H1 (cell line): Measurements from ENCODE around the gene ATP6V0D1. TPM values are rescaled to one million over a fixed set of nuclear protein-coding genes. Genes with fewer than 3 reads are reported as not detected.

Experiments
- BCL11A ChIP-seq, 2 experiments: IDR thresholded peaks; one replicate each; pipeline ENCODE4 v1.6.1; 2011; ENCODE audit warnings: low read depth in 2 of 2, low read length in 2 of 2, mild to moderate bottlenecking in 2 of 2
- EP300 ChIP-seq, 2 experiments: IDR thresholded peaks; 1 replicate in 1 of 2; 2 replicates in 1 of 2; pipeline ENCODE4 v1.6.1; 2011 to 2012; ENCODE audit warnings: low read depth in 2 of 2, low read length in 2 of 2, mild to moderate bottlenecking in 2 of 2, borderline replicate concordance in 1 of 2, inconsistent platforms in 1 of 2, moderate library complexity in 1 of 2
- NRF1 ChIP-seq: IDR thresholded peaks from 2 replicates; pipeline ENCODE4 v1.6.1; 2011; ENCODE audit warnings: mild to moderate bottlenecking, low read depth, low read length, improper control_type of control experiment
- POLR2AphosphoS5 ChIP-seq: IDR thresholded peaks from 2 replicates; pipeline ENCODE4 v1.6.1; 2011; ENCODE audit warnings: low read depth, low read length
- RFX5 ChIP-seq: IDR thresholded peaks from 2 replicates; pipeline ENCODE4 v1.6.1; 2011; ENCODE audit warnings: low read depth, low read length, improper control_type of control experiment, borderline replicate concordance
- SIX5 ChIP-seq: IDR thresholded peaks from 2 replicates; pipeline ENCODE4 v1.6.1; 2011; ENCODE audit warnings: mild to moderate bottlenecking, low read depth, low read length
- polyA plus RNA-seq, 7 experiments: library from polyadenylated mRNA; depleted of rRNA in 3 of 7; stranded (reverse) in 5 of 7; unstranded in 2 of 7; fragments of >200 nt in 5 of 7; fragments of 200-250 nt in 2 of 7; gene quantifications; 1 replicate in 5 of 7; 2 replicates in 1 of 7; 4 replicates in 1 of 7; pipeline versions ENCODE4 v1.2.1 to v1.2.3, GENCODE V29; 2011 to 2013; ENCODE audit warnings: missing spikeins in 2 of 7, mixed read lengths in 2 of 7
- total RNA-seq: library from RNA; stranded (reverse); fragmentation: NEBNext Ultra II Directional; extraction: Animal tissue kit (Norgen Biotek cat#: 25700); gene quantifications from 2 replicates; pipeline ENCODE4 v1.2.1, GENCODE V29; 2021

The ATP6V0D1 gene
- total and polyA plus RNA-seq, 2 of the 8 experiments (the other 6 are each of a cell fraction or from before 2014, with no cell fraction given), result 47.3 to 134 TPM

GRCh38 chr16:67403976-67404555 is 76.9 kb downstream of the ATP6V0D1 start (continued):
- TF ChIP-seq BCL11A (IDR thresholded peaks at IDR 0.05; ENCODE audit: low read depth in 2 of 2, low read length in 2 of 2), result no peak
- no peak for TF ChIP-seq NRF1
- no peak for TF ChIP-seq EP300 (IDR thresholded peaks at IDR 0.05; ENCODE audit: borderline replicate concordance in 1 of 2, low read depth in 2 of 2, low read length in 2 of 2)
- TF ChIP-seq RFX5, result no peak
- no peak for TF ChIP-seq SIX5
- no peak for TF ChIP-seq POLR2AphosphoS5
- TF ChIP-seq, all 59 proteins: peak for 0
